T-helper 1 cell (primary cell): ENCODE measurements around the gene PTCH1.

Source experiments
- DNase-seq, 5 donors: peaks; one replicate each; pipeline ENCODE4 v3.0.0-alpha.2; 2012 to 2020

The PTCH1 gene

DNA sequence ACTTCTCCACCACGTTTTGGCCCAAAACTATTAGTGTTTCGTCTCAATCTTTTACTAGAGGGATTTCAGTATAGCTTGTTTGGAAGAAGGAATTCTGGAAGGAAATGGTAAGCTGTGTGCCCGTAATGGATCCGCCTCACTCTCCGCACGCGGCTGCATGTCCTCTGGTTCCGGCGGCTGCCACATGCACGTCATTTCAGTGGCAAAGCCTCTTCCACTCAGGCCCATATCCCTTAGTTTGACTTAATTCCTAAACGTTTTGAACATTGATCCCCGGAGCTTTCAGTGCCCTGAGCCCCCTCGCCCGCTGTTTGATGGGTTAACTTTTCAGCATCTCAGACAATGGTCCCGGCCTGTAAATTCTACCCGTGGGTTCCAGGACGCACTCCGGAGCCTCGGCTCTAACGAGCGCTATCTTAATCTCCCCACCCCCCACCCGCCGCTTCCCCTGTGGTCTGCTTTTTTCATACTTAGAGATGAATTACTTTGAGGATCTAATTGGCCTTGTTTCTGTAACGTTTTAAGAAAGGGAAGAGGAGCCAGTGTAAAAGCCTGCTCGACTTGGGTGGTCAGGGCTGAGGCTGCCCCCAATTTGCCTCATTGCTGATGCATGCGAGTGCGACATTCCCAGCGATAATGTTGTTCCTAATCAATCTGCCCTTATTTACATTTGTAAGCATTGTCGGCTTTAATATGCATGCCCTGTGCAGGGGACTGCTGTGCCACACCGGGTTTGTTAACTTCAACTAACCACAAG is 4.6 kb downstream of the PTCH1 start:
- no peak for DNase-seq

DNA sequence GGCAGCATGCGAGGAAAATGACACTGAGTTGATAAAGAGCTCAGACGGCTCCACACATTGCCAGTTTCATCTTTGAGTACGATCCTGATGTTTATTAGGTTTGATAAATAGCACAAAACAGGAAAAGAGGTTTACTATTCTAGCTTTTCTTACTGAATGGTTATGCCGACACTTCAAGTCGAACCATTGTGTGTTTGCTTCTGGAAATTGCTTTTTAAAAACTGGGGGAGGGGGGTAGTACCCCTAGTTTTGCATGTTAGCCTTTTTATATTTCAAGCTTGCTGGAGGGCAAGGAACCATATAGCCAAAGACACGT is 5.2 kb downstream of the PTCH1 start:
- no peak for DNase-seq

DNA sequence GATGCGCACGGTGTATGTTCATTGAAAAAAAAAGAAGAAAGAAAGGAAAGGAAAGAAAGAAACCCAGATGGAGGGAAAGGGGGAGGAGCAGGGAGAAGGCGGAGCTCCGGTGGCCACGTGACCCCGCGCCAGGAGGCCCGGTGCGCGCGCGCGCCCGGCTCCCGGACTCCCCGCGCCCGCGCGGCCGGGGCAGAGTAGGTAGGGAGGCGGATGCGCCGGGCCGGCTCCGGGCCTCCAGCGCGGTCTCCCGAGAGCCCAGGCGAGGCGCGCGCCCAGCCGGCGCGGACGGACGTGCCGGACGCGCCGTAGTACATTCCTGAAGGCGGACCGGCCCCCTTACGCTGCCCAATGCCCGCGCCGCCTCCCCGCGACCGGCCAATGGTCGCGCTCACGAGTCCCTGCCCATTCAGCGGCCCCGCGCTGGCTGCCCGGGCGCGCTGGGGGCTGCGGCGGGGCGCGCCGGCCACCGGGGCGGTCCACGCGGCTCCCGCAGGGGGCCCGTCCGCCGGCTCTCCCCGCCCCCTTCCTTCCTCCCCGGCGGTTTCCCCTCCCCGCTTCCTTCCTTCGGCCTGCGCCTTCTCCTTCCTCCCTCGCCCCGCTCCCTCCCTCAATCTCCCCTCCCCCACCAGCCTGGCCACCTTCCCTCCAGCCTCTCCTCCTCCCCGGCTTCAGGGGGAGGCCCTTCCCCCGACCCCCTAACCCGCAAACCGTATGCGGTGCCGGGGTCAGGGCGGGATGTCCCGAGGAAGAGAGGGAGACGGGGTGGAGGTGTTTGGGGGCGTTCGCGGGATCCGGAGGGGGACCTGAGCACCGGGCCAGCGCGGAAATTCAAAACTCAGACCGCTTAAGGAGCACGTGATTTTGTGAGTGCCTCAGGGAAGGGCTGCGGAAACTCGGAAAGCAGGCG is 5.8 kb downstream of the PTCH1 start:
- peak; percentile 56 to 86 (median 72) for DNase-seq

DNA sequence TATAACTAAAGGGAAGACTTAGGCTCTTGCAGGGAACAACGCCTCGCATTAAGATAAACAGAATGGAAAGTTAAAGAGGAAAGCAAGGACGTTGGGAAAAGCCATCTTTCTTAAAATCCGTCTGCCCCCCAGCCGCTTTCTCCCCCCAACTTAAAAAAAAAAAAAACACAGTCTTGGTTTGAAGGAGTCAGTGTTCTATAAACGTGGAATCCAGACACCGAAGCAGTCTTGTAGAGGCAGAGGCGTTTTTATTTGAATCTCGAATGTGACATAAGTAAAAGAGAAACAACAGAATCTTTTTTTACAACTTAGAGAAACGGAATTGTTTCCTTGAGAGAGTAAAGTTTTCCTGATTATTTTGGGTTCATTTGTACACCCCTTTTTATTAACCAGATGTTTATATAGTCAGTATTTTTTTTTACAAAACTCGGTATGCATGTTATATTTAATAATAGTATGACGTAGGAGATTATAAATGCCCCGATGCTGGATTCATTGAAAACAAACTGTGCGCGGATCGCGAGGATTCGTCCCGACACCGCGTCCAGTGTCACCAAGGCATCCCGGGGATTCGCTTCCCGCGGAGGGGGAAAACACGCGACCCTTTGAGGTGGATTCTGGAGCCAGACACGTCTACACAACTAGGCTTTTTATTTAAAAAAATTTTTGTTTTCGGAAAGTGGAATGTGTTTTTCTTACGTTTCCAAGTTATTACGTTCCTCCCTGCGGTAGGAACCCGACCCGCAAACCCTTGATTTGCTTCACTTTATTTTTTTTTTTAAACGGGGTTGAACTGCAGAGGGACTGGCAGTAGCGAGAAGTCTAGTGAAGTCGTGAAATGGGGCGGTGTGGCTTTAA is 6.7 kb downstream of the PTCH1 start:
- DNase-seq = no peak

DNA sequence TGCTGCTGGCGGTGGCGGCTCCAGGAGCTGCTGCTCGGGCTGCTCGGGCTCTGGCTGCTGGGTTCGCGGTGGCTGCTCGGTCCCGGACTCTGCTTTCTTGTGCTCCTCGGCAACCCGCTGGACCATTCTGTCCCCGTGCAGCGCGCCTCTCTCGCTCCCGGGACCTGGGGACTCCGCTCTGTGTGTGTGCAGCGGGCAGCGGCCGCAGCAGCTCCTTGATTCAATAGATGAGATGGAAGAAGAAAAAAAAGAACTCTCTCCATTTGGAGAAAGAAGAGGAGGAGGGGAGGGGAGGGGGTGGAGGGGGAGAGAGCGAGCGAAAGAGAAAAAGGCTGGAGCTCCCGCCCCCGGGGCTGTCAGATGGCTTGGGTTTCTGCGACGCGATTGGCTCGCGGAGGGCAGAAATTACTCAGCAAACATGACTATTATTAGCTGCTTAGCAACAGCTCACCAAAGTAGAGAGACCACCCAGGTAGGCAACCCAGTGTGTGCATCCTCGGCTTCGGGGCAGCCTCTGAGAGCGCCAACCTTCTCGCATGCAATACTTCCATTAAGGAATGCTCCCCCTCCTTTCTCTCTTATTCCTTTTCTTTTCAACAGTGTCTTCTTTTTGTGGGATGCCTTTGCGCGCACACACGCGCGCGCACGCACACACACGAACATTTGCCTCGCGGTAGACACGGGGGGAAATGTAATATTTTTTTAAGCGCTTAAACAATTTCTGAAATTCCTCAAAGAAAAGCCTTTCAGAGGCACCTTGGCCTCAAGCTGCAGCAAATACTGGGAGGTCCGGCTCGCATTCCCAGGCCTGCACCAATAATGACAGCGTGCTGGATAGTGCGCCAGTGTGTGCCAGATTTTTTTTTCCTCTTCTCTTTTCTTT is 7.6 kb downstream of the PTCH1 start:
- DNase-seq = peak in 4 of 5 donors; percentile 36 to 55 (median 46)

DNA sequence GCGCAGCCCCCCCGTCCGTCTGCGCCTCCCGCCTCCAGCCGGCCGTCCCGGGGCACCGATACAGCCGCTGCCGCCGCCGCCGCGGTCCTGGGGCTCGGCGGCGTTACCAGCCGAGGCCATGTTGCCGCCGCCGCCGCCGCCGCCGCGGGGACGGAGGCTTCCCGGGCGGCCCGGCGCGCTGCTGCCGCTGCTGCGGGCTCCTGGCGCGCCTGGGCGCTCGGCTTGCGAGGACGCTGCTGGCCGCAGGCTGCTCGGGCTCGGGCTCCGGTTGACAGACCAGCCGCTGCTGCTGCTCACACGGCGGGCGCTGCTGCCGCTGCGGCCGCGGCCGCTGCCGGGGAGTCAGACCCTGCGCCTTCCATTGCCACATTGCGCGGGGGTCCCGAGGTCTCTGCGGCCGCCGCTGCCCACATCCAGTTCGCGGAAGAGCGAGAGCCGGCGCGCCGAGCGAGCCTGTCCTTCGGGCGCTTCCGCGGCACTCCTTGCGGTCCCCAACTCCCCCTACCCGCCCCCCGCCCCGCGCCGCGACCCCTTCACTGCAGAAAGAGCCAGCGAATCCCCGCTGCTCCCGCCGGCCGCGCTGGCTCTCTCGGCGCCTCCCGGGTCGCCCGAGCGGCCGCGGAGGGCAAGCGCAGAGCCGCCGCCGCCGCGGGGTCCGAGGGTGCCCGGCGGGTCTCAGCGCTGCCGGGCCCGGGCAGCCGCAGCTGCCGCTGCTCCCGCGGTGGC is 8.4 kb downstream of the PTCH1 start:
- peak in 1 of 5 donors; percentile 27 for DNase-seq

DNA sequence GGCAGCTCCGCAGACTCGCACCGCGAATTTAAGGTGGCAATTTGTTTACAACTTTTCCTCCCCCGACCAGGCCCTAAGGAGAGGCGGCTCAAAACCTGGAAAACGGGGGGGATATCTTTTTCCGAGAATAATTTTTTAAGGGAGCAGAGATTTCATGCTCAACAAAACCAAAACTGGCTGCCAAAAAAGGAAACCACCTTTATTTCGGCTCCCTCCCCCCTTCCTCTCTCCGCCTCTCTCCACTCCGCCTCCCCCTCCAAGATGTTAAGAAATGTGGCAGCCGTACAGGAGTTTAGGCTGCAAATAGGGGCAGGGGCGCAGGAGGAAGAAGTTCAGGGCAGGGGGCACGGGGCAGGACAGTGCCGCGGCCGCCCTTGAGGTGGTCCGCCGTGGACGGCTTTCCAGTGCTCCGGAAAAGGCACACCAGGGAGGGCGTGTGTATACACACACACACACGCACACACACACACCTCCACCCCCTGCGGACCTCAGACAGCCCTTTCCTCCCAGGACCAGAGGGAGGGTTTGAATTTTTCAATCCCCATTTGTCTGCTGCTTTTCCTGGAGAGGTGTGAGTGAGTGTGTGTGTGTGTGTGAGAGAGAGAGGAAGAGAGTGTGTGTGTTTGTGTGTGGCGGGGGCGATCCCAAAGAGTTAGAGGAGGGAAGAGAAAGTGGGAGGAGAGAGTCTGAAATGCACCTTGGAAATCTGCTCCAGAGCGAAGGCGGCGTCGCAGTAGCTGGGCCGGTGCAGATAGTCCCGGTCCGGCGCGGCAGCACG is 9.1 kb downstream of the PTCH1 start:
- peak in 2 of 5 donors; percentile 25 to 26 for DNase-seq

DNA sequence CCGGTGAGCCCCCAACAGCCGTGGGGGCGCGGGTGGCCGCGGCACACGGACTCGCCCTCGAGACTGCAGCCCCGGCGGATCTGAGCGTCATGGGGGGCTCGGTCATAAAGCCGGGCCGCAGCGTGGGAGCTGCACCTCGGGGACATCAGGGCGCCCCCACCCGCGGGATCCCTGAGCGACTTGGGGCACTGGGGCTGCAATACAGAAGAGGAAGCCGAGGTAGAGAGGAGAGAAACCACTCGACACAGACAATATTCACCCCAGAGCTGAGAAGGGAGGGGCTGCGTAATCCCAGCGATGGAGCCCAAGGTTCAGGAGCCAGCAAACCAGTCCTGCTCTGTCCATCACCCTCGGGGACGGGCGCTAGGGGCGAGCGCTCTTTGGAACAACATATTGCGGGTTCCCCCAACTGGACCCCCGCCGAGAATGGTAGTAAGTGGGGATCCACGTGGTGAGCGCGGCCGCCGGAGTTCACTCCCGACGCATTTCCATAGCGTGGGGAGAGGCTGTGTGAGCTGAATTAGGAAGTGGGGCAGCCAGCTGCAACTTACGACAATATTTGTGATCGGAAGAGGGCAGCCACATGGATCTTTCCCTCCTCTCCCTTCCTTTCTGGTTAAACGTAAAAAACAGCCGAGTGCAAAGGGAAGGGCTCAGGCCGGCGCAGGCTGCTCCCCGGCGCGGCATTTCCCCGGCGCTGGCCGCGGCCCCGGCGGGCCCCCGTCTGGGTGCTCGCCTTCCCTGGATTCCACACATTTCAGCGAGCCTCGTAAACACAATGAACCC is 9.9 kb downstream of the PTCH1 start:
- no peak for DNase-seq

DNA sequence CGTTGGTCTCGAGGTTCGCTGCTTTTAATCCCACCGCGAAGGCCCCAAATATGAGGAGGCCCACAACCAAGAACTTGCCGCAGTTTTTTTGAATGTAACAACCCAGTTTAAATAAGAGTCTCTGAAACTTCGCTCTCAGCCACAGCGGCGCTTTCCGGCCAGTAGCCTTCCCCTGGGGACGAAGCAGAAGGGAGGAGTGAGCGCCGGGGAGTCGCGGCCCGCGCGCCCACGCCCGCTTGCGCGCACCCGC is 10.4 kb downstream of the PTCH1 start:
- no peak for DNase-seq

DNA sequence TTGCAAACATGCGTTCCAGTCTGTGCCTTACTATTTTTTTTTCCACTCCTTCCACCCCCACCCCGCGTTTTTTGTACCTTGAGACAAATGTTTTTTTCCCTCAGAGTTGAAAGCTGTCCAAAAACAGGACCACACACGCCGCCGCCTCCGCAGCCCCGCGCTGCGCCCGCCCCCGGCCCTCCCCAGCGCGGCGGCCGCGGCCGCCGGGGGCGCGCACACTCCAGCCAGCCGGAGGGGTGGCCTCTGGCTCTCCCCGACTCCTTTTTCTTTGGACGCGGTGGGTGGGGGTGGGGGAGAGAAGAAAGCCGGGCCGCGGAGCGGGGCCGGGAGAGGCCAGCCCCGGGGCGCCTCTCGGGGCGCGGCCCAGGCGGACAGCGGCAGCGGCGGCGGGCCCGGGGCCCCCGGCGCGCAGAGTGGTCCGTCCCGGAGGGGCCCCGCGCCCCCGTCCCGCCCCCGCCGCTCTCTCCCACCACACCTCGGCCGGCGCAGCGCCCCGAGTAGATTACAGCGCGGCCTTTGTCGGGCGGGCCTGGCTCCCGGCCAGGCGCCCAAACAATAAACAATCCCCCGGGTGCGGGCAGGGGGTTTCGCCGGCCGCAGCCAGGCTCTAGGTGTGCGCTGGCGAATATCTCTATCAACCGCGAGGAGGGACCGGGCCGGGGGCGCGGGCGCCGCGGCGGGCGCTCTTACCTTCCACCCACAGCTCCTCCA is 10.9 kb downstream of the PTCH1 start:
- DNase-seq = no peak

DNA sequence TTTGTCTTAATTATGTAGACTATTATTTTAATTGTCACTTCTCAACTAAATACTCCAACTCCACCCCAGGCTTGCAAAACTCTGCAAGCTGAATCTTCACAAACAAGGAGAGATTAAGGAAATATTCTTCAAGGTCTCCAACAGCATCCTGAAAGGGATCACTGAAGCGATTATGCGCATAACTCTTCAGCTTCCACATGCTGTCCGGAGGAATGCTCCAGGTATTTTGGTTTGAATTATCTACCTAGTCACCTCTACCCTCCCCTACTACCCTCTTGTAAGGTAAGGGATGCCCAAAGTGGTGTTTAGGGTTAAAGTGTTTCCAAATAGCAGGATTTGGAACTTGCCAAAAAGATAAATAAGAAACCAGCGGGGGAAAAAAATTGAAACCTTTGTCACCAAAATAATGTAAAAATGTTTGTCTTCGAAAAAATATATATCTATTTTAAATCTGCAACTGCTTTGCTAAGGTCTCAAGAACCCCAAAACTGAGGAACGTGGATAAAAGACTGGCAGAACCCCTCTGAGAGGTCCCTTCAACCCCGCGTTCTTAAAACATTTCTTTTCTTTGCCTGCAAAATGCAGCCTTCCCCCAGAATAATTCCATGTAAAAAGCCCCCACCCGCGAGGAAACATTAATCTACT is 11.6 kb downstream of the PTCH1 start:
- no peak for DNase-seq

DNA sequence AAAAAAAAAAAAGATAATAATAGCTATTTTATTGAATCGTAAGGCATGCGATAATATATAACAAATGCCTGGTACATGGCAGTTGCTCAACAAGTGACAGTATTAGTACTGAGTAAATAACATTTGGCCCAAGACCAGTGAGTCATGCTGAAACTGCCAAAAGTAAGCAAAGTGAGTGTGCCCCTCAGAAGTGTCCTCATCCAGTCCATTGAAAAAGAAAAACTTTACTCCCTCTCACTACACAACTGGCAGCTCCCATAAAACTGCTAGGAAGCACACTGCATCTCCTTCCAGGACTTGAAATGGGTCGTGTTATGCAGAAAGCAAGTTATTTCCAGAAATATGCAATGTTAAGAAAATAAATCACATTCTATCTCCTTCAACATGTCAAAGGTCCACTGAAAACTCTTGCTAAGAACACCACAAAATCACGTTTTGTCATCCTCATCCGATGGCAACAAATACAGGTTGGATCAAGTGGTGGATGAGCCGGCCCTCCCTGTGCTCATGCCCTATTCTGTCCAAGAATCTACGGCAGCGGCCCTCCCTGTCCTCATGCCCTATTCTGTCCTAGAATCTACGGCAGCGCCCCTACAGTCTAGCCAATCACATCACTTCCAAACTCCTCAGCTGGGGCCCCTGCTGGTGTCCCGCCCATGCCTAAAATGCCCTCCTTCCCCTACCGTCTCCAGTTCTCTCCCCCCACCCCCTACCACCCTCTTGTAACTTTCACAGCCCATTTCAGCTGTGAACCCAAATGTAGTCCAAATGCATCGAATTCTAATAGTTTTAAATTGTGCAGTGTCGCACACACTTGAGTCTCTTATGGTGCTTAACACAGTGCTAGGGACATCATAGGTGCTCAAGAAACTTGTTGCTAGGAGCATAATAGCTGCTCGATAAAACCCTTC is 12.5 kb downstream of the PTCH1 start:
- DNase-seq = no peak

DNA sequence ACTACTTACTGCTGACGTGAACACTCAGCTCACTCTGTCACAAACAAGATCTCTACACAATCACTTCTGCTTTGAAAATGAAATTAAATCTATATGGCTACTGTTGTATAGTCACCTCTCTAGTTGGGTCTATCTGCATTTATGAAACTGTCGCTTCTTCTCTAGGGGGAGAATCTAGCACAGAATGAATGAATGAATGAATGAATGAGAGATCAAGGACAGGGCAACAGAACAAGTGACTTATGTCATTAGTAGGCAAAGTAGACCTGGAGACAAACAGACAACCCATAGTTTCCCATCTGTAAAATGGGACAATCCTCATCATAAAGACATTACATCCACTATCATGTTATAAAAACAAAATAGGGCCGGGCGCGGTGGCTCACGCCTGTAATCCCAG is 13.4 kb downstream of the PTCH1 start:
- no peak for DNase-seq

DNA sequence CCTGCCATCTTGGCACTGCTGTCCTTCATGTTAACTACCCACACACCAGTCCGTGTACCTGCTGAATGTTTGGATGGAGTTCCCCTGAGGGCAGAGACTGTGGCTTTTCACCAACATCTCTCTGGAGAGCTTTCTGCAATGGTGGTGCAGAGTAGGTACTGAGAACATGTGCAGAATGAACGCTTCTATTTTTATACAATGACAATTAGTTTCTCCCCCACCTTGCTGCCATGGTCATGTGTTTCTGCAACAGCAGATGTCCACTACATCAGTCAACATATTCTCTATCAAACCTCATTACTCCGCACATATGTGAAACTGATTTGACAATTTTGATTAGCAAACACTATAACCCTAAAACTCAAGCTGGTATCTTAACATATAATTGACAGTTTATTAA is 14.5 kb downstream of the PTCH1 start:
- no peak for DNase-seq

DNA sequence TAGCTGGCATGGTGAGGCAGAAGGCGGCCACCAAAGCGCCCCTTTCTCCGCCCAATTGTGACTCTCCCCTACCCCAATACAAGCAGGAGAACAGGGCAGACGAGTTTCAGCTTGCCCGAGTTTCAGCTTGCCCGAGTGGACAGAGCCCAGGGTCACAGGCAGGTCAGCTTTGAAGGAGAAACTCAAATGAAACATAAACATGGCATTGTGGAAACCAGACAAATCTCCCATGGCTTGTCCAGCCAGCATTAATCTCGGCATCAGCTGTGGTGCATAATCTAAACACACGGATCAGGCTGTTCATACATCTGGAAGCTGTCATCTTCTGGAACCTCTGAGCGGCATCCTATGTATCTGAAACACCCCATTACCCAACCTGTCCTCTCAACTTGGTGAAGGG is 16.9 kb downstream of the PTCH1 start:
- DNase-seq = no peak

DNA sequence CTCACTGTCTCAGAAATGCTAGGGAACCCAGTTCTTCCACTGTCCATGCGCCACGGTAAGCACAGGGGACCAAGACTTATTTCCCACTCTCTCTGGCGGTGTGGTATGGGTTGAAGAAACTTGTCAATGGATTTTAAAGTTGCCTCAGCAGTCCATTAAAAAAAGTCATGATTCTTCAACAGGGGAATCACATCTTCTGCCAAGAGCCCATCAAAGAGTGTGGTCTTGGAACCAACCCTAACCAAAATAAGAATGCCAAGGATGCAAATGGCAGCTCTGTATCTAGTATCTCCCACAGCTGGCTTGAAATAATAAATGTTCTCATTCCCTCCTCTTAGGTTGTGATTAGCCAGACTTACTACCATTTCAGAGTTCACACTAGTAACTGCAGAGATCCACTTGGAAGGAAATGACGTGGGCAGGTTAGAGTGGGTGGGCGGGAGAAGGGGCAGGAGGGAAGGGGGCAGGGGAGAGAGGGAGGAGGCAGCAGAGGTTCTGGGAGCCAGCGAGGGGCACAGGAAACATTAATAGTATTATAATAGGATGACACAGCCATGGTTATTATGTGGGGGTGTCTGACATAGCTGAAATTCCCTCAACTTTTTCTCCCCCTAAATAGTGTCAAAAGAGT is 17.6 kb downstream of the PTCH1 start:
- no peak for DNase-seq

DNA sequence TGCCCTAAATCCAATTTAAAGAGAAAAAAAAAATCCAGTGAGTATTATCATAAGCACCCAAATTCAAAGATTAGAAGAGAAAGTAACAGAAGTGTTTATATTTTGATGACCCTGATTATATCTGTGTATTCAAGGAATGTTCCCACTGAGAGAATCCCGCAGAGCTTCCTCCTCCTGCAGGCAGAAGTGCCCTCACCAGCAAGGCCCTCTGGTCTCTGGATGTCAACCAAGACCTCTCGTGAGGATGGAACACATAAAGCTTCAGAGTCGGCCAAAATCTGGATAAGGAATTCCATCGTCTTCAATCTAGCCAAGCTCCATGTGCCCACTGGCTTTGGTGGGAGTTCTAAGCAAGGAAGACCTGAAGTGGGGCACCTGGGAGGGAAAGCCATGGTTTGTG is 18.1 kb downstream of the PTCH1 start:
- no peak for DNase-seq
